GM12878 (cell line): Measurements from ENCODE around the gene MXRA8. TPM values are rescaled to one million over a fixed set of nuclear protein-coding genes. Genes with fewer than 3 reads are reported as not detected.
"Not testable (repeated sequence)": the region's sequence is repeated elsewhere in the genome, so short reads cannot be mapped to it uniquely, and the experiment has no call there.

Experiments used
- ATAC-seq: fragments of 200-7000 bp; cut with Tn5 transposase; 3 replicates; pipeline ENCODE4 v1.9.1; 2020; ENCODE audit warnings: mild to moderate bottlenecking, moderate library complexity
- BruUV-seq: library from RNA; stranded (reverse); fragments of 400-500 nt; replicated peaks from 2 replicates; lab custom pipeline; 2021; lab: Mats Ljungman, UMichigan
- CTCF ChIA-PET: fragments of 300-600 bp; sonication (Branson Sonifier 250); formaldehyde crosslinking; extraction: SDS; loops from one replicate; lab custom pipeline; 2021; ENCODE audit warnings: inconsistent platforms; lab: Yijun Ruan, JAX
- POLR2A ChIA-PET: fragments of 350-600 bp; formaldehyde crosslinking; extraction: SDS; loops from one replicate; lab custom pipeline; 2021; ENCODE audit warnings: inconsistent platforms; lab: Charles Lee
- RAD21 ChIA-PET: fragments of 300-600 bp; sonication (Branson Sonifier 250); formaldehyde crosslinking; loops from one replicate; lab custom pipeline; 2023; ENCODE audit warnings: antibody characterized with exemption; ENCODE audit not compliant: unreplicated experiment; lab: Charles Lee
- SMC1A ChIA-PET: fragments of 300-600 bp; sonication (Branson Sonifier 250); formaldehyde crosslinking; loops from one replicate; lab custom pipeline; 2023; ENCODE audit not compliant: unreplicated experiment, uncharacterized antibody; lab: Charles Lee
- DNase-seq: peaks from one replicate; pipeline ENCODE4 v3.0.0-alpha.2; 2011; ENCODE audit warnings: low read depth, low spot score
- FAIRE-seq: peaks from 3 replicates; lab custom pipeline; 2011; peaks lifted over from hg19 to GRCh38; lab: Jason Lieb, UNC
- H2AFZ ChIP-seq: 2 replicates; pipeline ENCODE4 v1.6.0; 2011; ENCODE audit warnings: low read depth, low read length, control low read depth; ENCODE audit not compliant: control insufficient read depth
- H3K27ac ChIP-seq: 2 replicates; pipeline ENCODE4 v1.5.1; 2011; ENCODE audit warnings: control low read depth; ENCODE audit not compliant: control insufficient read depth, insufficient read depth
- H3K27me3 ChIP-seq, 2 experiments: replicated peaks in 1 of 2; 2 replicates each; pipeline versions ENCODE4 v1.6.0 to v1.6.1; 2011; ENCODE audit warnings: low read length in 1 of 2; ENCODE audit not compliant: control insufficient read depth in 2 of 2, insufficient read depth in 2 of 2
- H3K36me3 ChIP-seq, 2 experiments: 2 replicates each; pipeline ENCODE4 v1.5.1; 2011; ENCODE audit warnings: low read length in 1 of 2; ENCODE audit not compliant: control insufficient read depth in 2 of 2, insufficient read depth in 2 of 2
- H3K4me1 ChIP-seq: 2 replicates; pipeline ENCODE4 v1.6.1; 2011; ENCODE audit warnings: mild to moderate bottlenecking, low read length, moderate library complexity, mixed read lengths; ENCODE audit not compliant: control insufficient read depth, insufficient read depth
- H3K4me2 ChIP-seq: 2 replicates; pipeline ENCODE4 v1.6.0; 2011; ENCODE audit warnings: control low read depth; ENCODE audit not compliant: control insufficient read depth, insufficient read depth
- H3K4me3 ChIP-seq: fragments of 200-600 bp; sonication (generic); 2 replicates; pipeline ENCODE4 v1.5.1; 2016
- H3K79me2 ChIP-seq: 2 replicates; pipeline ENCODE4 v1.6.0; 2011; ENCODE audit warnings: low read length; ENCODE audit not compliant: control insufficient read depth, insufficient read depth
- H3K9ac ChIP-seq: 2 replicates; pipeline ENCODE4 v1.8.0; 2011; ENCODE audit warnings: low read length, control low read depth, mixed read lengths; ENCODE audit not compliant: control insufficient read depth, insufficient read depth
- H3K9me3 ChIP-seq: replicated peaks from 3 replicates; pipeline ENCODE4 v1.5.1; 2011; ENCODE audit warnings: mild to moderate bottlenecking, low read length; ENCODE audit not compliant: control insufficient read depth, insufficient read depth
- H4K20me1 ChIP-seq: 2 replicates; pipeline ENCODE4 v1.6.0; 2011; ENCODE audit not compliant: control insufficient read depth, insufficient read depth
- BRCA1 ChIP-seq: IDR thresholded peaks from 2 replicates; pipeline ENCODE4 v1.6.1; 2011; ENCODE audit warnings: low read depth, low read length, improper control_type of control experiment
- EED ChIP-seq: sonication (generic); IDR thresholded peaks from 2 replicates; pipeline ENCODE4 v1.6.1; 2016; ENCODE audit warnings: antibody characterized with exemption, low read depth
- EZH2 ChIP-seq: IDR thresholded peaks from 2 replicates; pipeline ENCODE4 v1.6.1; 2012; ENCODE audit warnings: low read depth, mild to moderate bottlenecking, control low read depth, inconsistent platforms, low read length, borderline replicate concordance; ENCODE audit not compliant: control insufficient read depth
- MYB ChIP-seq: fragments of 150-350 bp; IDR thresholded peaks from 2 replicates; pipeline ENCODE4 v1.6.1; 2014; ENCODE audit warnings: mild to moderate bottlenecking, low read depth, low read length, borderline replicate concordance
- NFIC ChIP-seq: IDR thresholded peaks from 2 replicates; pipeline ENCODE4 v1.6.1; 2012; ENCODE audit warnings: low read depth, mild to moderate bottlenecking, inconsistent platforms, low read length, moderate library complexity
- PAX5 ChIP-seq: IDR thresholded peaks from 2 replicates; pipeline ENCODE4 v1.6.1; 2011; ENCODE audit warnings: low read depth, low read length, borderline replicate concordance
- PML ChIP-seq: IDR thresholded peaks from 2 replicates; pipeline ENCODE4 v1.6.1; 2012; ENCODE audit warnings: low read length, inconsistent platforms
- RAD21 ChIP-seq: IDR thresholded peaks from 2 replicates; pipeline ENCODE4 v1.6.1; 2011; ENCODE audit warnings: mild to moderate bottlenecking, low read depth, low read length, moderate library complexity; ENCODE audit not compliant: insufficient read depth
- SMARCA5 ChIP-seq: fragments of 450-650 bp; IDR thresholded peaks from 2 replicates; pipeline ENCODE4 v1.6.1; 2017; ENCODE audit warnings: mild to moderate bottlenecking
- SPI1 ChIP-seq: IDR thresholded peaks from 2 replicates; pipeline ENCODE4 v1.6.1; 2011; ENCODE audit warnings: low read depth, mild to moderate bottlenecking, low read length, moderate library complexity, borderline replicate concordance; ENCODE audit not compliant: insufficient read depth
- TCF3 ChIP-seq: IDR thresholded peaks from 2 replicates; pipeline ENCODE4 v1.6.1; 2012; ENCODE audit warnings: low read depth, mild to moderate bottlenecking, low read length, borderline replicate concordance; ENCODE audit not compliant: insufficient read depth
- ZNF207 ChIP-seq: fragments of 450-650 bp; IDR thresholded peaks from 2 replicates; pipeline ENCODE4 v1.6.1; 2014; ENCODE audit warnings: antibody characterized with exemption, mild to moderate bottlenecking, borderline replicate concordance
- ZNF24 ChIP-seq: fragments of 450-650 bp; IDR thresholded peaks from 2 replicates; pipeline ENCODE4 v1.6.1; 2017; ENCODE audit warnings: antibody characterized with exemption, mild to moderate bottlenecking
- ZNF622 ChIP-seq: fragments of 450-650 bp; IDR thresholded peaks from 2 replicates; pipeline ENCODE4 v1.6.1; 2017; ENCODE audit warnings: mild to moderate bottlenecking, inconsistent platforms
- WGBS: methylation state at CpG from one replicate; pipeline ENCODE4 v1.1.6; 2016; ENCODE audit warnings: low lambda C conversion rate; ENCODE audit not compliant: insufficient replicate concordance, insufficient coverage; ENCODE audit errors: missing lambda C conversion rate; 5-methylcytosine and 5-hydroxymethylcytosine counted together
- in situ Hi-C: fragments of 300-500 bp; cut with MboI; formaldehyde crosslinking; loops from 9 replicates; pipeline ENCODE4 v1.14.3; 2018; ENCODE audit warnings: mixed read lengths
- intact Hi-C: fragments of 100-400 bp; cut with micrococcal nuclease; formaldehyde crosslinking; loops from one replicate; pipeline ENCODE4 v1.14.2; 2022; ENCODE audit not compliant: unreplicated experiment
- polyA plus RNA-seq, 11 experiments: library from polyadenylated mRNA; depleted of rRNA in 4 of 11; unstranded in 6 of 11; stranded (reverse) in 5 of 11; fragments of >200 nt; fragmentation: Nextera tagmentation in 4 of 11; fragmentation: Illumina TruSeq in 1 of 11; extraction: Ambion mirVana in 4 of 11; extraction: Trizol in 1 of 11; gene quantifications; 1 replicate in 1 of 11; 2 replicates in 10 of 11; pipeline versions ENCODE4 v1.2.1 to v1.2.3, GENCODE V29; 2011 to 2016; ENCODE audit warnings: inconsistent platforms in 2 of 11, missing spikeins in 2 of 11, low read depth in 1 of 11
- total RNA-seq, 4 experiments: library from RNA; depleted of rRNA in 3 of 4; stranded (reverse); fragments of >200 nt in 3 of 4; fragmentation: Illumina TruSeq in 1 of 4; extraction: Trizol in 1 of 4; gene quantifications; 2 replicates each; pipeline versions ENCODE4 v1.2.1 to v1.2.3, GENCODE V29; 2013 to 2021
- TF ChIP-seq, protein P1 (sequence below): fragments of 450-650 bp; IDR thresholded peaks from 2 replicates; pipeline ENCODE4 v1.6.1; 2017; ENCODE audit warnings: mild to moderate bottlenecking, moderate library complexity

MXRA8 gene
- total and polyA plus RNA-seq, 10 of the 15 experiments (the other 5 are each of a cell fraction or from before 2014, with no cell fraction given): 0.11 to 0.54 (median 0.21) TPM; not detected in 6

DNA sequence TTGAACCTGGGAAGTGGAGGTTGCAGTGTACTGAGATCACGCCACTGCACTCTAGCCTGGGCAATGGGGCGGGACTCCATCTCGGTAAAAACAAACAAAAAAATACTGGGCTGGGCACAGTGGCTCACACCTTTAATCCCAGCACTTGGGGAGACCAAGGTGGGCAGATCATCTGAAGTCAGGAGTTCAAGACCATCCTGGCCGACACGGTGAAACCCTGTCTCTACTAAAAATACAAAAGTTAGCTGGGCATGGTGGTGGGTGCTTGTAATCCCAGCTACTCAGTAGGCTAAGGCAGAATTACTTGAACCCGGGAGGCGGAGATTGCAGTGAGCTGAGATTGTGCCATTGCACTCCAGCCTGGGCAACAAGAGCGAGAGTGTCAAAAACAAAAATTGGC lies 42.2 kb downstream of the MXRA8 start:
- H3K4me3 ChIP-seq, SMC1A ChIA-PET, intact Hi-C loops, H3K4me1 ChIP-seq, in situ Hi-C loops, H3K79me2 ChIP-seq, POLR2A ChIA-PET, H3K4me2 ChIP-seq, H3K27ac ChIP-seq, H3K27me3 ChIP-seq, H4K20me1 ChIP-seq, RAD21 ChIA-PET, FAIRE-seq, CTCF ChIA-PET, BruUV-seq, ATAC-seq, H3K9ac ChIP-seq, H3K9me3 ChIP-seq, DNase-seq, H2AFZ ChIP-seq: not testable (repeated sequence)
- H3K36me3 ChIP-seq: peaks cover 3 to 41% of the 10 kb centered on the region in 2 experiments; a peak in 3 of 4 replicates
- 100% methylated on average over 8 of the region's 8 CpGs for WGBS

- no peak overlapping the region for H3K4me2 ChIP-seq
- CTCF ChIA-PET: no interaction called here
- no peaks in the 10 kb centered on the region; the same call in 1 of the 2 replicates for H4K20me1 ChIP-seq
- DNase-seq: no peak
- no peaks in the 10 kb centered on the region for H3K9me3 ChIP-seq
- no peak overlapping the region for H3K9ac ChIP-seq
- H3K27me3 ChIP-seq: no peaks in the 10 kb centered on the region
- in situ Hi-C loops: no loop called here
- SMC1A ChIA-PET: no interaction called here
- no peak overlapping the region for H2AFZ ChIP-seq
- intact Hi-C loops: no loop called here
- POLR2A ChIA-PET: no interaction called here
- H3K4me1 ChIP-seq: no peaks in the 10 kb centered on the region
- no peak overlapping the region for H3K27ac ChIP-seq
- no peak for ATAC-seq
- BruUV-seq: no TSS peak
- WGBS: 82% methylated on average over 8 of the region's 26 CpGs
- no peak for TF ChIP-seq SMARCA5
- TF ChIP-seq, protein P1, sequence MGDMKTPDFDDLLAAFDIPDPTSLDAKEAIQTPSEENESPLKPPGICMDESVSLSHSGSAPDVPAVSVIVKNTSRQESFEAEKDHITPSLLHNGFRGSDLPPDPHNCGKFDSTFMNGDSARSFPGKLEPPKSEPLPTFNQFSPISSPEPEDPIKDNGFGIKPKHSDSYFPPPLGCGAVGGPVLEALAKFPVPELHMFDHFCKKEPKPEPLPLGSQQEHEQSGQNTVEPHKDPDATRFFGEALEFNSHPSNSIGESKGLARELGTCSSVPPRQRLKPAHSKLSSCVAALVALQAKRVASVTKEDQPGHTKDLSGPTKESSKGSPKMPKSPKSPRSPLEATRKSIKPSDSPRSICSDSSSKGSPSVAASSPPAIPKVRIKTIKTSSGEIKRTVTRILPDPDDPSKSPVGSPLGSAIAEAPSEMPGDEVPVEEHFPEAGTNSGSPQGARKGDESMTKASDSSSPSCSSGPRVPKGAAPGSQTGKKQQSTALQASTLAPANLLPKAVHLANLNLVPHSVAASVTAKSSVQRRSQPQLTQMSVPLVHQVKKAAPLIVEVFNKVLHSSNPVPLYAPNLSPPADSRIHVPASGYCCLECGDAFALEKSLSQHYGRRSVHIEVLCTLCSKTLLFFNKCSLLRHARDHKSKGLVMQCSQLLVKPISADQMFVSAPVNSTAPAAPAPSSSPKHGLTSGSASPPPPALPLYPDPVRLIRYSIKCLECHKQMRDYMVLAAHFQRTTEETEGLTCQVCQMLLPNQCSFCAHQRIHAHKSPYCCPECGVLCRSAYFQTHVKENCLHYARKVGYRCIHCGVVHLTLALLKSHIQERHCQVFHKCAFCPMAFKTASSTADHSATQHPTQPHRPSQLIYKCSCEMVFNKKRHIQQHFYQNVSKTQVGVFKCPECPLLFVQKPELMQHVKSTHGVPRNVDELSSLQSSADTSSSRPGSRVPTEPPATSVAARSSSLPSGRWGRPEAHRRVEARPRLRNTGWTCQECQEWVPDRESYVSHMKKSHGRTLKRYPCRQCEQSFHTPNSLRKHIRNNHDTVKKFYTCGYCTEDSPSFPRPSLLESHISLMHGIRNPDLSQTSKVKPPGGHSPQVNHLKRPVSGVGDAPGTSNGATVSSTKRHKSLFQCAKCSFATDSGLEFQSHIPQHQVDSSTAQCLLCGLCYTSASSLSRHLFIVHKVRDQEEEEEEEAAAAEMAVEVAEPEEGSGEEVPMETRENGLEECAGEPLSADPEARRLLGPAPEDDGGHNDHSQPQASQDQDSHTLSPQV: no peak
- TF ChIP-seq ZNF207: no peak
- TF ChIP-seq SPI1: no peak
- TF ChIP-seq NFIC: no peak
- TF ChIP-seq RAD21: no peak
- no peak for TF ChIP-seq TCF3
- TF ChIP-seq EZH2: no peak
- no peak for TF ChIP-seq ZNF24
- no peak for TF ChIP-seq ZNF622
- no peak for TF ChIP-seq EED
- no peak for TF ChIP-seq BRCA1
- TF ChIP-seq PML: no peak
- TF ChIP-seq MYB: no peak
- no peak for TF ChIP-seq PAX5
- H3K79me2 ChIP-seq: peaks cover 2% of the 10 kb centered on the region; the same call in 1 of the 2 replicates
- H3K4me3 ChIP-seq: no peak overlapping the region
- RAD21 ChIA-PET: no interaction called here
- FAIRE-seq: no peak
- H3K36me3 ChIP-seq: peaks cover 3 to 42% of the 10 kb centered on the region in 2 experiments; a peak in 3 of 4 replicates
These were observed 42.9 kb downstream of the MXRA8 start for GRCh38 chr1:1315435-1315954.
